ENCODE measurements around the gene PNLIPRP3.

GRCh38 chr10:116437076-116437692 is 9.5 kb downstream of the PNLIPRP3 start:
- TF ChIP-seq MYC (IDR thresholded peaks at IDR 0.05; ENCODE audit: low read depth, low read length), result no peak
- no peak for TF ChIP-seq POLR2AphosphoS5 (IDR thresholded peaks at IDR 0.05; ENCODE audit: insufficient read depth, low read depth, low read length)
- no peak for TF ChIP-seq EZH2 (IDR thresholded peaks at IDR 0.05; ENCODE audit: borderline replicate concordance, low read depth, low read length, severe bottlenecking)
- TF ChIP-seq, protein P1, sequence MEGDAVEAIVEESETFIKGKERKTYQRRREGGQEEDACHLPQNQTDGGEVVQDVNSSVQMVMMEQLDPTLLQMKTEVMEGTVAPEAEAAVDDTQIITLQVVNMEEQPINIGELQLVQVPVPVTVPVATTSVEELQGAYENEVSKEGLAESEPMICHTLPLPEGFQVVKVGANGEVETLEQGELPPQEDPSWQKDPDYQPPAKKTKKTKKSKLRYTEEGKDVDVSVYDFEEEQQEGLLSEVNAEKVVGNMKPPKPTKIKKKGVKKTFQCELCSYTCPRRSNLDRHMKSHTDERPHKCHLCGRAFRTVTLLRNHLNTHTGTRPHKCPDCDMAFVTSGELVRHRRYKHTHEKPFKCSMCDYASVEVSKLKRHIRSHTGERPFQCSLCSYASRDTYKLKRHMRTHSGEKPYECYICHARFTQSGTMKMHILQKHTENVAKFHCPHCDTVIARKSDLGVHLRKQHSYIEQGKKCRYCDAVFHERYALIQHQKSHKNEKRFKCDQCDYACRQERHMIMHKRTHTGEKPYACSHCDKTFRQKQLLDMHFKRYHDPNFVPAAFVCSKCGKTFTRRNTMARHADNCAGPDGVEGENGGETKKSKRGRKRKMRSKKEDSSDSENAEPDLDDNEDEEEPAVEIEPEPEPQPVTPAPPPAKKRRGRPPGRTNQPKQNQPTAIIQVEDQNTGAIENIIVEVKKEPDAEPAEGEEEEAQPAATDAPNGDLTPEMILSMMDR (IDR thresholded peaks at IDR 0.05; ENCODE audit: extremely low read depth in 1 of 2, insufficient read depth in 1 of 2, low read depth in 1 of 2, low read length in 2 of 2), result no peak
- no peak for TF ChIP-seq MAX (IDR thresholded peaks at IDR 0.05; ENCODE audit: insufficient read depth, insufficient read length)
- TF ChIP-seq POLR2A (IDR thresholded peaks at IDR 0.05; ENCODE audit: low read depth, low read length), result no peak
- TF ChIP-seq FOS (IDR thresholded peaks at IDR 0.05; ENCODE audit: borderline replicate concordance, insufficient read depth, low read length), result no peak
- no peak for TF ChIP-seq GATA2 (IDR thresholded peaks at IDR 0.05; ENCODE audit: insufficient read depth, insufficient read length, low read depth, low read length)

All from endothelial cell of umbilical vein (primary cell).